CD4-positive, alpha-beta T cell treated with Interleukin-10 for 1 hour (primary cell): ENCODE data around the gene PACRG.

ENCODE experiments used
- DNase-seq: peaks from one replicate; pipeline ENCODE4 v3.0.0-alpha.2; 2020

Gene PACRG

DNA sequence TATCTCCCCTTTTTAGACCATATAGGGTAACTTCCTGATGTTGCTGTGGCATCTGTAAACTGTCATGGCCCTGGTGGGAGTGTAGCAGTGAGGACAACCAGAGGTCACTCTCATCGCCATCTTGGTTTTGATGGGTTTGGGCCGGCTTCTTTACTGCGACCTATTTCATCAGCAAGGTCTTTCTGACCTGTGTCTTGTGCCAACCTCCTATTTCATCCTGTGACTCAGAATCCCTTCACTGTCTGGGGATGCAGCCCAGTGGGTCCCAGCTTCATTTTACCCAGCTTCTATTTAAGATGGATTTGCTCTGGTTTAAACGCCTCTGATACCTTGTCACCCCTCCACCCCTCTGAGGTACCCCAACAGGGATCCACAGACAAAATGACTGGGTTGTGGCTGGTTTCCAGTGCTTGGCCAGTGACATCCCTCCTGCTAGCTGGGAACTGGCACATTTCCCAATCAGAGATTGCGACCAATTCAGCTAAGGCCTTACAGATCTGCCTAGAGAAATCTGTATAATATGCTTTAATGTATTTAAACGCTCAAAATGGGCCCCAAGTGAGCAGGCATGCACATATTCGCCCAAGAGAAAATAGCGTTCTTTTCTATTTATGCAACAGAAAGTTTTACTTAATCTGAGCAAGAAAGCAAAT lies 371.2 kb downstream of the PACRG start:
- no peak for DNase-seq

DNA sequence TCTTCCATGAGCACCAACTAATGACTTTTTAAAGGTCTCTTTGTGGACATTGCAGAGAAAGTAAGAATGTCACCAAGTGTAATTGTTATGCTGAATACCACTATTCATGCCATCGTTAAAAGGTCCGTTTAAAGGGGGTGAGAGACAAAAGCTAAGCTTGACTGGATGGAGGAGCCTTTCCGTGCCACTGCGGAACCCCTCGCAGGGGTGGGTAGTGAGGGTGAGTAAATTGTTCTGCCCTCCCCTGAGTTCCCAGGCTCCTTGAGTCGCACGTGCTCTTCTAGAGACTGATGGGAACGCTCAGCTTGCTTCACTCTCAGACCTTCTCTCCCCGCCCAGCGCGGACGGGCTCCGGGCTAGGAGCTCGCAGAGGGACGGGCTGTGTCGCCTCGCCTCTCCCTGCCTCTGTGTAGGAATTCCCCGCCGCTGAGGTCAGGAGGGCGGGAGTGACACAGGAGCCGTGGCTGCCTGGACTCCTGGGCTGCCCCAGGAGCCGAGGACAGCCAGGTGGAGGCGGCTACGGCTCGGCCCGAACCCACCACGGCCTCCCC lies 371.9 kb downstream of the PACRG start:
- DNase-seq: no peak

DNA sequence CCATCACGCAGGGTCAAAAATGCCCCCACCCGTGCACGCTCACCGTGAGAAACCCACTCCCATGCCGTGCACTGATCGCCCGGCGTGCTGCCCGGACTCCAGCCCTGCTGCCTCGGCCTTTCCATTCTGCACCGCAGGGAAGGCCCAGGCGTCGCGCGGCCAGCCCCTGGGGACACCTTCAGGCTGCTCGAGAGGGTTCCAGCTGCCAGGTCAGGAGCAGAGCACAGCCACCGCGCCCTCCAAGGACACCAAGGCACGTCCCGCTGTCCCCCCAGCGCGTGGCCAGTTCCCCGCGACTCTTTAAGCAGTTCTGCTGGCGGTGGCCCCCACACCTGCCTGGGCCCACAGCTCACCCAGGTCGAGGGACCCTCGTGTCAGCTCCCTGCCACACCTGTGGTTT lies 372.5 kb downstream of the PACRG start:
- no peak for DNase-seq

DNA sequence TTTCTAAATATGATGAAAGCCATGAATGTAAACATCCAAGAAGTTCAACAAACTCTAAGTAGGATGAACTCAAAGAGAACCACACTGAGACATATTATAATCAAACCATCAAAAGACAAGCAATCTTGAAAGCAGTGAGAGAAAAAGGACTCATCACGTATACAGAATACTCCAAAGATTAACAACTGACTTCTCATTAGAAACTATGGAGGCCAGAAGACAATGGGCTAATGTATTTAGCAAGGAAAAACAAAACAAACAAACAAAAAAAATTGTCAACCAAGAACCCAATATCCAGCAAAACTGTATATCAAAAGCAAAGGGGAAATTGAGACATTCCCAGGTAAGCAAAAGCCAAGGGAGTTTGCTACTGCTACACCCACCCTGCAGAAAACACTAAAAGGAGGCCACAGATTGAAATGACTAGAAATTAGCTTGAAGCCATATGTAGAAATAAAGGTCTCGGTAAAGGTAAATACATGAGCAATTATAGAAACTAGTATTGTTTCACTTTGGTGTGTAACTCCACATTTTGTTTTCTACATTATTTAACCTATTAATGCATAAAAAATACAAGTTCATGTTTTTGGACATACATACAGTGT lies 385.7 kb downstream of the PACRG start:
- no peak for DNase-seq

DNA sequence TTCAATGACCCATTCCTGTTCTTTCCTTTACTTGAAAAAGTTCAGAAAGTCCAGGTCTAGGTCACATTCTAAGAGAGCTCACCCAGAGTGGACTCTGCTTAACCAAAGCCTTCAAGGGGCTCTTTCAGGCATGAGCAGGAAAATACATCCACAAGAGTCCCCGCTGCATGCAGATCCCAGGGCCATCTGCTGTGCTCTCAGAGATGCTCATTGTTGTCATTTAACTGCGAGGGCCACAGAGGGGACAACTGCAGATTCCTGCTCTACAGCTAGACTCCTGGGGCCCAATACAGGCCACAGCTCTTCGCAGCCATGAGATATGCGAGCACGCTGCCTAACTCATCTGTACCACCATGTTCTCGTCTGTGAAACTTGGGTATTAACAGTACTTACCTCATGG lies 391.2 kb downstream of the PACRG start:
- no peak for DNase-seq

DNA sequence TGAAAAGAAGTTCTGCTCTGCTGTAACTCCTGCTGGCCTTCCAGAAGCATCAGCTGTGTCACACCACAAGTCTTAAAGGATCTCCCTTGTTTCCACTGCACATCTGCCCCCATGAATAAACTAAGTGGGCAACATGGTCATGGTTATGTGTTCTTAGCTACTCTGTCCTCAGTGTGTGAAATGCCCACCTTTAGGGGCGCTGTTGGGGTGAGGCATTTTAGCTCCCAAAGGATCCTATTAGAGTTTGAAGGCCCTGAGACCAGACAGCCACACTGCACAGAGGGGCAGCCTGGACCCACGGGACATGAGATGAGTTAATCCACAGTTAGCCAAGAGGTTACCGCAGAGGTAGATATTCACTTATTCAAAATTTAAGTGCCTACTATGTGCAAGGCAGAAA lies 392.4 kb downstream of the PACRG start:
- no peak for DNase-seq

DNA sequence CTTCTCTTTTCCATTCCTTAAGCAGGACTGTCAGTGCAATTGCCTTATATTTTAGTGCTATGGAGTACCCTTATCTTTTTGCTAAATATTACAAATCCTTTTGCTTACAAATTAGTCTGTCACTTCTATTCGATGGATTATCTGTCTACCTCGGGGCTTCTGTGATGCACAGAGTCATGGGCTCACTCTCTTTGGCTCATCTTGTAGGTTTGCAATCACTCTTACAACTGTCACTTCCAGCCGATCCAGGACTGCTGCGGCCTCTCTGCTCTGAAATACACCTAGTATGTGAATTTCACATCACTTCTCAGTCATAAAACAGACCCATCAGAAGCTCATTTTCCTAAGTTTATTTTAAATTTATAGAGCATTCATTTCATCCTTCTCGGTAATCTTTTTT lies 393.5 kb downstream of the PACRG start:
- no peak for DNase-seq

DNA sequence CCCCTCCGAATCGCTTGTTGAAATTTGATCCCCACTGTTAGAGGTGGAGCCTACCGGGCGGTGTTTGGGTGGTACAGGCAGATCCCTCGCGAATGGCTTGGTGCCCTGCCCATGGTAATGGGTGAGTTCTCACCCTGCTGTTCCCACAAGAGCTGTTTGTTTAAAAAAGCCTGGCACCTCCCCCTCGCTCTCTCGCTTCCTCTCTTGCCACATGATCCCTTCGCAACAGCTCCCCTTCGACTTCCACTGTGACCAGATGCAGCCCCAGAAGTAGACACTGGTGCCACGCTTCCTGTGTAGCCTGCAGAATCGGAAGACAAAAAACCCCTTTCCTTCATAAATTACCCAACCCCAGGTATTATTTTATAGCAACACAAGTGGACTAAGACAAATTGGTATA lies 394.6 kb downstream of the PACRG start:
- no peak for DNase-seq

DNA sequence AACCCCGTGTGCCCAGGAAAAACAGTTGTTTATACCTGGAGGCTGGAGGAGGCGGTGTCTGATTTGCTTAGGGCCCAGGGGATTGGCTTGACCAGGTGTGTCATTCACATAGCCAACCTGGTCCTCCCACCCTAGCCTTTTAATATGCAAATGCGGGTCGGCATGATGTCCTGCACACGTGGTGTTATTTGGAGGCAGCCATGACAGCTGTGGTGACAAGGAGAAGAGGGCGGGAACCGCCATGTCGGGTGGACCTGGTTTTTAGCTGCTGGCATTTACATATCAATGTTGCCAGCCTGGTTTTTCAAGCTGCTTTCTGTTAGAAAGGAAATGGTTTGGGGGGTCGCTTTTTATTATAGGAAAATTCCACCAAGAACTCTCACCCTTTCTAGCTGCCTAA lies 395.3 kb downstream of the PACRG start:
- DNase-seq: no peak

DNA sequence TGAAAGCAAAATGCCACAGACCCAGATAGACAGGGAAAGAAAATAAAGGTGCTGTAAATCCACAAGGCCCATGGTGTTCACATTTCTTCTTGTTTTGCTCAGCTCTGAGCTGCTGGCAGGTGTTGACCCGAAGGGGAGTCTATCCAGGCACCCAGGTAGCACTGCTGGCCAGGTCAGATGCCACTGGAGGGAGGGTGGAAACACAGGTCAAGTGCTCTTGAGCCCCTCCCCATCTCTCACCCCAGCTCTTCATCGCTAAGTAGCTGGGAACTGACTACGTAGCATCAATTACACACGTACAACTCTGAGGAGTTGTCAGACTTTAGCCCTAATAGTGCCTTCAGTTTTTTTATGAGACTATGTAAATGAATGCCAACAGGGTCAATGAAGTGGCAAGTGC lies 399.0 kb downstream of the PACRG start:
- no peak for DNase-seq

DNA sequence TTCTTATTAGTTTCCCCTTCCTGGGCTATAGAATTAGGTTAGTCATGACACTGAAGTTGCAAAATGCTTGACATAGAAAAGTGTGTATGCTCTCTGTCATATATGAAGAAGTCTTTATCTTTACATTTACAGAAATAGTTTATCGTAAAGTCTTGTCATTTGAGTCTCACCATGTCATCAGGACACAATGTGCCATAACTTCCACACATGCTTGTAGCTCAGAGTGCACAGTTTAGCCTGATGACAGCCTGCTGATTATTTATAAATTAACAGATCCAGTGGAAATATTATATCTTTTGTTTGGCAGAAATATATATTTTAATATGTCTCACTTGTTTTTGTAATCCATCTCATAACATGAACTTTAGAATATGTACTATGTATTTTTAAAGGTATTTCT lies 399.8 kb downstream of the PACRG start:
- DNase-seq: no peak

DNA sequence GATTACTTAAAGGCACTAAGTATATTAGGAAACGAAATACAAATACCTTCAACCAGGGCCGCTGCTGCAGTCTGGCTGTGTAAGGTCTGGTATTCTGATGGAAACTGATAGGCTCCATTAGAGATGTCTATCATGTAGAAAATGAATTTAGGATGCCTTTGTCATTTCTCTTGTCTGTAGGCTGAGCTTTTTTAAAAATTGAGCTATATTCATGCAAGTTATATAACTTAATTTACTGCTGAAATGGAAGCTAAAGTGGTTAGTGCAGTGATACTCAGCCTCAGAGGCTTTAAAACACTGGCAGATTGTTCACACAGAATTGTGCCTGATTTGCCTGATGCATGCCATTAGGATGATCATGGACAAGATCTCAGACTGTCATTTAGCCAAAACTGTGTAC lies 400.6 kb downstream of the PACRG start:
- DNase-seq: no peak

DNA sequence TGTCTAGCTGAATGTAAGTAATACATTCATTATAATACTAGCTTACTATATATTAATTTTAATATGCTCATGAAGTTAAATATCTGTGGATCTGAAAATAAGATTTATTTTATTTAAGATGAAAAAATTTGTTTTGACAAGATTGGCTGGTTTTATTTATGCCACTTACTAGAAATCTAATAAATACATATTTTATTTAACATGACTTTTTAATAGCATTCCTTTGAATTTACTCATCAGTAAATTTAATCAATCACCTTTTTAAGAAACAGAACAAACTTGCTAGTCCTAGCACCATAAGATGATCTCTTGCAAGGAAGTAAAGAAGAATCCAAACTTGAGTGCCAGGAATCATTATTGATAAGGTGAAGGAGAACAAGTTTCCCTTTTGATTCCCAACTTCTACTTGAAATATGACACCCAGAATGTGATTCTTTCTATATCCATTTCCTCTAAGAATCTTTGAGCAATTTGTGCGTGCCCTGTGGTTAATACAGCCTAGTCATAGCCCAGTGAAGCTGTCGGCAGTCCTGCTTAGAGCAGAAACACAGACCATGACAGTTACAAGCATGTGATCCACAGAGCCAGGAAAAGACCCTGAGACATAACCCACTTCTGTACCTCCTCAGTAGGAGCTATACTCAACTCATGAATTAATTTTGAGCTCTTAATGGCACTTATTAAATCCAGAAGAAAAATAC lies 404.4 kb downstream of the PACRG start:
- DNase-seq: no peak

DNA sequence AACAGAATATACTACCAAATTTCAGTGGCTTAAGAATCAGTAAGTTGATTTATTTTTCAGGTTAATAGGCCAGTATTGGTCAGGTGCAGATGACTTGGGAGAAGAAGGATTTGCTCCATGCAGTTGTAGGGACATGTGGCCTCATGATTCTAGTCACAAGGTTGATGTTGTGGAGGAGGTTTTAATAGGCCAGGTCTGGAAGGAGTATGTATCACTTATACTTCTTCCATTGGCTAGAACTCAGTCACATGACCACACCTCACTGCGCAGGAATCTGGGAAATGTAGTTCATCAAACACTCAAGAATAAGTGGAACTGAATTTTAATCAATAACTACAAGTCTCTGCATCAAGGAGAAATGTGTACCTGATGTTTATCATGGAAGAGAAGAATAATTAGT lies 405.2 kb downstream of the PACRG start:
- no peak for DNase-seq

DNA sequence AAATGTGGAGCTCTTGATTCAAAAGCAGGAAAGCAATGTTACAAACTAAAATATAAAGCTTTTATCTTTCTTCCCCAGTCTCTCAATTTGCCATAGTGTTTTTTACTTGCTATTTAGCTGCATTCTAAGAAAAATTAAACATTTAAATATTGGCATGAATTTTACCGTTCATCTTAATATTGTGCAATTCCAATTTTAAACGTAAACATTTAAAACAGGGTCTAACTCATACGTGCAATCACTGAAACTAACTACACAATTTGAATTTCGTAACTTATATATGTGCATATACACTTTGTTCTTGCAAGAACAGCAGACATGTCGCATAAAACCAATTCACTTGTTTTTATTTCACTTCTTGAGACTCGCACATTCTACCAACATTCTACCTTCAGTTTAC lies 405.9 kb downstream of the PACRG start:
- no peak for DNase-seq

DNA sequence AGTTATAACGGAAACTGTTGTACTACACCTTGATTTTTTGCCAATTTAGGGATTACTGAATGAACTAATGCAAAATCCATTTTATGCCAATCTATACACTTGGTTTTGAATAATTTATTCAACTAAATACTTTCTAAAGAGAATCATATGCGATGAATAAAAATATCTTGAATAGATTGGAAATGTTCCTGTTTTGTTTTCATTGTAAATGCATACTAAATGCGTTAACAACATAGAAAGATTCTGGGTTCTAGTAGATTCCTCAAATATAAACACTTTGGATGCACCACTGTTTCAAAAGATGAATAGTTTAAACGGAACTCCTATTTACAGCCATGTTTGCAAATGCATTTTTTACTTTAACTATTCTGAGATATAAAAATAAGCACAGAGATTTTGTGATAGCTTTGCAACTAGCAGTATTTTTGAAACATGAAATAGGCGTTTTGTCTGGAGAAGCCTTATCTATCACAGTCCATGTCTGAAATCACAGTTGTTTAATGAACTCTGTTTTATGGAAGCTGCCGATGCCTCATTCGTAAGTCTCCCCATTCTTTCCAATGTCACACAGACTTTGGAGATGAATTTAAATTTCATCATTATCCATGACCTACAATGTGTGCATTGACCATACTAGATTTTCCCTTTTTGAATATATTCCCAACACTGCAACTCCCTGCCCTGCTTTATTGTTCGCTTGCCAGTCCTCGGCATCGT lies 409.1 kb downstream of the PACRG start:
- DNase-seq: no peak

DNA sequence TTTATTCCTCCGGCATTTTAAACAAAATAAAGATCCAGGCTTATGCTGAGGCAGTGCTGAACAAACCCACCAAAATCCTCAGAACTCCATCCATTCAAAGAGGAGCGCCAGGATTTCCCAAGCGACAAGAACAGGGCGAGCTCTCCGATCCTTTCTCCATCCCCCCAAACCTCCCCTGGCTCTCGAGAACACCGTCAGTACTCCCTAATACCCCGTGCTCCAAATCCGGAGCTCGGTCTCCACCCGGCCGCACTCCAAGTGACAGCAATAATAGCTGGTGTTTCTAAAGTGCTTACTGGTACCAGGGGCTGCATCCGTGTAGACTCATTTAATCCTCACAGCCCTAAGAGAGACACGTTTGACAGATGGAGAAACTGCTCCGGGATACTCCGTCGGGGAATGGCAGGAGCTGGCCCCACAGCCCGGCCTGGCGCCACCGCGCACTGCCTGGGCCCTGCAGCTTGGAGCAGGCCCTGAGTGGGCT lies 409.7 kb downstream of the PACRG start:
- no peak for DNase-seq

DNA sequence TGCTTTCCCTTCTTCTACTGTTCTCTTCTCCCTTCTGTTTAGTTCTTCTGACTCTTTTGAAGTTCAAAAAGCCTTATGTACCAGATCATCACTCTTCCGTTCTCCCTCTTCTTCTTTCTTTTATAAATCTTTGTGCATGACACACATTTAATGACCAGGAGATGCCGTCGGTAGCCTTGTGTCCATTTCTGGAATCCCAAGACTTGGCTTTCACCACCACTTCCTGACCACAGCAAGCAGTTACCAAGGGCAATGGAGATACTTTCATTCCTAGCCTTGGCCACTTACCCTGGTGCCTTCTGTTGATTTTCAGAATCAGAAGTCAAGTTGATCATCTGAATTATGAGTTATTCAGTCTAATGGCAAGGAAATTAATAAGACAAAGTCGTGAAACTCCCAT lies 418.3 kb downstream of the PACRG start:
- DNase-seq: no peak

DNA sequence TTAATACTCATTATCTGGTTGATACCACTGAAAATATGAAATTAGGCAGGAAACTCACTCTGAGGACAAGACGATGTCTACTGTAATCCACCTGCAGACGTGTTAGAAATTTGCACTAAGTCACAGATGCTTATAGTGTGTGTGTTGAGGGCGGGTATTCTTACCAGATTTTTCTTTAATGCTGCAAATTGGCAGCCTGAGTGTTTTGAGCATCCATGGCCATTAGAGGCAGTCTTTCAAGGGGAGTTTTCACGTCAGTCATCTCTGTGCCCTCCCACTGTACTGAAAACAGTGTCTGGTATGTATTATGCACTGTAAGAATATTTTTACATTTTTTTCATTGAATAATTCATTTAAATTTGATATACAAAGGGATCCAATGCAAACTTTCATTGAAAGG lies 420.2 kb downstream of the PACRG start:
- DNase-seq: no peak

DNA sequence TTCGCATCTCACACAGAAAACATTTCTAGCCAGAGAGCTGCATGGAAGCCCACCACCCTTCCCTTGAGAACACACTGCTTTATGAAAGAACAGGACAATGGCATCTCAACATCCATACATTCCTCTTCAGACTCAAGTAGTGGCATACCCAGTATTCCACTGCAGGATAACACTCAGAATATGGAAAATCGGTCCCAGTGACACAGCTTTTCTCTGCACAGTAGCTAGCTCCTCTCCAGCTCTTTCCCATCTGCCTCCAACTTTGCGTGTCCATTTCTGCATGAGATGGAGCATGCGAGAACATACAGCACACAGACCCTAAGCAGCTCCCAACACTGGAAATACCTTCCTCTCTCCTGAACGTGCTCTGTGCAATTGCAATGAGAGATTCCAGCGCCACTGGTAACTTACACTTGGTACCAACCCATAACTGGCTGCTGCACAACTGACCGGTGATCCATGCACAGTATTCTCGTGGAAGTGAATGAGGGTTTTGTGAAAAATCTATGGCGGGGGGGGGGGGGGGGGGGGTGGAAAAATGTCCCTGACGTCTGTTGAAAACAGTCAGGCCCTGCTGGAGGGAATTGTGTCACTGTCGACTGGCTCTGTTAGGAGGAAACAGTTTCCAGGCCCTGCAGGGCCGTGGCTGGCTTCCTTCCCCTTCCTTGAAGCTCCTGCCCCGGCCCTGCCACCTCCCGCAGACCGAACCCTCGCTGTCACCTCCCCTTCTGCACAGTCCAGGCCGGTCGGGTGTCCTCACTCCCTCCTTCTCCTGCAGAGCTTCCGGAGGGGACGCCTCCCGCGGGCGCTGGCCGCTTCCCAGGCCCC lies 420.9 kb downstream of the PACRG start:
- DNase-seq: no peak

DNA sequence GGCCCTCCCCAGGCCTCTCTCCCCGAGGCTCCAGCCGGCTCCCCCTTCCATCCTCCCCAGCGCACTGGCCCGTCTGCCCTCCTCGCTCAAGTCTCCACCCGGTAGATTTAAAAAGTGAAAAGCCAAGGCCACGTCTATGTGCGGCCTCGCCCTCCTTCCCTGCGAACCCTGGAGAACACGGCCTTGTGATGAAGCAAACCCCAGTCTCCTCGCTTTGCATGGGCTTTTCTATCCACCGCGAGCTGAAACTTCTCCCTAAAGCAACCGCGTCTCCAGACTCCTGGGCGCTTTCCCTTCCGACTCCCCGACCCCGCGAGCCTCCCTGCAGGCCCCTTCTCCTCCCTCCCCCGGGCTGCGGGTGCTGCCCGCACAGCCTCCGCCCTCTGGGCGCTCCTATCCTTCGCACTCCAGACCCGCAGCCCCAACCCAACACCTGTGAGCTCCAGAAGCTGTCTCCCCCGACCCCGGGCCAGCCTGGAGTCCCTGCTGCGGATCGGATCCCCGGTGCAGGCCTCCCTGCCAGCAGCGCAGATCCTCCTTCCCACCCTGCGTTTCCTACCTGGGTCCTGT lies 421.6 kb downstream of the PACRG start:
- DNase-seq: no peak

DNA sequence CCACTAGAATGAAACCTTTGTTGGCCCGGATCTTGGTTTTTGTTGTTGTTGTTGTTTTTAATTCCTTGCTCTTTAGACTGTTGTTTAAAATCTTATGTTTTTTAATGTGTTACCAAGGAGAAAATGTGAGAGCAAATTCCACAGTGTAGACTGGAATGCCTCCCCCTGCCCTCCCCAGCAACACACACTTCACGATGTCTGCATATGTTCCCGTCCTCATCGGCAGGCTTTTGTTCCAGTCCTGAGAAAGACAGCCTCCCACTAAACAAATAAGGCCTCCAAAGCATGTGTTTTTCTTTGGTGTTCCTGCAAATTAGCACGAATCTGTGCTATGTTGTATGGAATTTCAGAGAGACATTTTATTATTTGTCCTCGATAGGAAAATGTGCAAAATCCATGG lies 423.4 kb downstream of the PACRG start:
- no peak for DNase-seq
